ENCODE measurements around the gene BBLN.

GRCh38 chr9:128208386-128208785 lies 48.3 kb downstream of the BBLN start:
- TF ChIP-seq ELF4 (IDR thresholded peaks at IDR 0.05), result no peak
- no peak for TF ChIP-seq TARDBP (IDR thresholded peaks at IDR 0.05)
- no peak for TF ChIP-seq FOXM1 (IDR thresholded peaks at IDR 0.05; ENCODE audit: borderline replicate concordance)
- TF ChIP-seq SUZ12 (IDR thresholded peaks at IDR 0.05), result no peak
- TF ChIP-seq CTBP1 (IDR thresholded peaks at IDR 0.05; ENCODE audit: borderline replicate concordance), result no peak
- no peak for TF ChIP-seq SP1 (IDR thresholded peaks at IDR 0.05)
- no peak for TF ChIP-seq PKNOX1 (IDR thresholded peaks at IDR 0.05)
- TF ChIP-seq LEF1 (IDR thresholded peaks at IDR 0.05; ENCODE audit: borderline replicate concordance), result no peak
- TF ChIP-seq NFRKB (IDR thresholded peaks at IDR 0.05), result no peak
- TF ChIP-seq BHLHE40 (IDR thresholded peaks at IDR 0.05; ENCODE audit: borderline replicate concordance), result no peak
